Superior temporal gyrus (tissue), 1 donor: ENCODE data around the gene PLEK.
"Not testable (repeated sequence)": the region's sequence is repeated elsewhere in the genome, so short reads cannot be mapped to it uniquely, and the experiment has no call there.

Source experiments
- DNase-seq: peaks from one replicate; pipeline ENCODE4 v3.0.0-alpha.2; 2016; ENCODE audit errors: extremely low spot score

The PLEK gene

GRCh38 chr2:68441179-68441993 is 76.3 kb downstream of the PLEK start:
- DNase-seq, result peak; percentile 97

- no peak for DNase-seq
These were observed 76.9 kb downstream of the PLEK start for GRCh38 chr2:68441994-68442322.

DNA sequence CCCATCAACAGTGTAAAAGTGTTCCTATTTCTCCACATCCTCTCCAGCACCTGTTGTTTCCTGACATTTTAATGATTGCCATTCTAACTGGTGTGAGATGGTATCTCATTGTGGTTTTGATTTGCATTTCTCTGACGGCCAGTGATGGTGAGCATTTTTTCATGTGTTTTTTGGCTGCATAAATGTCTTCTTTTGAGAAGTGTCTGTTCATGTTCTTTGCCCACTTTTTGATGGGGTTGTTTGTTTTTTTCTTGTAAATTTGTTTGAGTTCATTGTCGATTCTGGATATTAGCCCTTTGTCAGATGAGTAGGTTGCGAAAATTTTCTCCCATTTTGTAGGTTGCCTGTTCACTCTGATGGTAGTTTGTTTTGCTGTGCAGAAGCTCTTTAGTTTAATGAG is 81.3 kb downstream of the PLEK start:
- DNase-seq, result not testable (repeated sequence)
